Fibroblast of skin of abdomen (primary cell): ENCODE measurements around the gene KRT73. TPM values are rescaled to one million over a fixed set of nuclear protein-coding genes. Genes with fewer than 3 reads are reported as not detected.

ENCODE experiments used
- DNase-seq: peaks from one replicate; pipeline ENCODE4 v3.0.0-alpha.2; 2013
- polyA plus RNA-seq, 2 experiments: library from polyadenylated mRNA; unstranded; fragments of 120-200 nt; gene quantifications; one replicate each; pipeline ENCODE4 v1.2.1, GENCODE V29; 2013; ENCODE audit not compliant: insufficient read length in 2 of 2

Gene KRT73
- polyA plus RNA-seq (2013, experiment 1 of 2; ENCODE audit: insufficient read length) = not detected
- polyA plus RNA-seq (2013, experiment 2 of 2; ENCODE audit: insufficient read length) = not detected

DNA sequence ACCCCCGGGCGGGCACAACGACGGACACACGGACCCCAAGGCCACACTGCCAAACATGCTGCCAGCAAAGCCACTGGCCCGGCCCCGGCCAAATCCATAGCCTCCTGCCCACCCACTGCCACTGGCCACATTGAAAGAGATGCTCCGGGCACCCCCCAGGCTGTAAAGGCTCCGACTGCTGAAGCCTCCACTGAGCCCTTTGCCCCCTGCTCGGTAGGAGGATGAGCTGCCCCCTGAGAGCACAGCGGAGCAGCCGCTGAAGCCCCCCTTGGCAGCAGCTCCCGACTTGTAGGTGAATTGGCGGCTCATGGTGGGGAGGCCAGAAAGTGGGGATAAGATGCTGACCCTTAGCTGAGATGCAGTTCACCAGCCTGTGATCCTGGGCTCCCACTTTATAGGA is at the start of gene KRT73:
Gene KRT73 (minus strand): TSS at position 344 of the 400 bp plus-strand sequence. CDS start 35 bp downstream, at position 309.
- DNase-seq = no peak

DNA sequence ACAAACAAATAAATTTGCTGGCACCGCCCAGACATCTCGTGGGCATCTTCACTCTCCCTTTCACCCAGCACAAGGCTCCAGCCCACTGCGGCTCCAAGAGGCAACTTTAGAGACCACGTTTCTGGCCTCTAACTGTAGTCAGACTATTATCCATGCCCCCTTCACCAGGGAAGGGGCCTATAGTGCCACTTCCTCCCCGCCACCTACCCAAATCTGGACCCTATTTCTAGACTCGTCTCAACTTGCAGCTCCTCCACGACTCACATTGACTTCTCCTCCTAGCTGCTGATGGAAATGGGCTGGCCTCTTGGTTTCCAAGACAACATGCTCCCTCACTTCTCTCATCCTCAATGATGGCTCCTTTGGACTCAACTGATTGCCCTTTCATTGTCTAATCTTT is 49.6 kb upstream of the KRT73 start:
- DNase-seq = no peak

DNA sequence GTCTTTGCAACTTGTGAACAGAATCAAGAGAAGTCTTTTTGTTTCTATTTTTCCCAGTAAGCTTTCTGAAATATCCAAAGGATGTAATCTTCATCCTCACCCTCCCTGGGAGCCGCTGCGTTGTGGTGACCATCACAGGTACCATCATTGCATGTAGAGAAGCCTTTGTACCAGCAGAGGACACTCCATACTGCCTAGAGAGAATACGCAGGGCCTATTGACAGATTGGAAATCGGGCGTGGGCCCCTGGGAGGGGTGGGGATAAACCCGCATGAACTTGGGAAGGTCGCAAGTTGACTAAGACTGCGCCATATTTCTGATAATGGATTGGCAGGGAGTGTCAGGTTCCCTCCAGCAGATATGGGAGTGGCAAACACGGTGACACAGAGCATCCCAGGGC is 49.1 kb upstream of the KRT73 start:
- DNase-seq = no peak

DNA sequence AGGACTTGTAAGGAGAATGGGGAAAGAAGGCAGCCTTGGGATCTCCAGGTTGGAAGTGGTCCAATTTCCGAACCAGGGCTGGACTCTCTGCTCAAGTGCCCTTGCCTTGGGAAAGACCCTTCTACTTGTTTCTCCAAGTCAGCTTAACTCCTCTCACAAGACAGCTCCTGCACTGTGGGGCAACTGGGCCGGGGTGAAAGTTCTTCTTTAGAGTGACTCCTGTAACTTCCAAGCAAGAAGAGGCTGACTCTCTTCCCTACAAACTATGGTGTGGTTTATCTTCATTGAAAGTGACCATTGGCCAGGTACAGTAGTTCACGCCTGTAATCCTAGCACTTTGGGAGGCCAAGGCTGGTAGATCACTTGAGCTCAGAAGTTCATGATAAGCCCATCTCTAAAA is 48.1 kb upstream of the KRT73 start:
- DNase-seq = no peak

DNA sequence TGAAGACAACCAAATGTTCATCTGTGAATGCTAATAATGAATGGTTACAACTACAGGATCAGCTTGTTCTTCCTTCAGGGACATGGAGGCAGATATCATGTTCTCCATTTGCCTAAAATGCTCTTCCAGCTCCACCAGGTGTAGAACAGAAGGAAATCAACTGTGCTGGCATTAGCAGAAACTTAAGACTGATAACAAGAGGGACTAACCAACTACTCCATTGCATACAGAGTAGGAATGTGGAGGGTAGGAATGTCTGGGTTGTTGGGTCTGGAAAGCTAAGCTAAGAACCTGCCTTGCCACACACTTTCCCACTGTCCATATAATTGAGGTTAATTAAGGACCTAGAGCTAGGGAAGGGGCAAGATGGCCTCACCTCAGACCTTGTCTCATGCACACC is 45.1 kb upstream of the KRT73 start:
- DNase-seq = no peak

- no peak for DNase-seq
These were observed 44.5 kb upstream of the KRT73 start for GRCh38 chr12:52662918-52663229.

- DNase-seq = no peak
These were observed 43.9 kb upstream of the KRT73 start for GRCh38 chr12:52662093-52662917.

GRCh38 chr12:52661668-52662067 is 43.3 kb upstream of the KRT73 start:
- no peak for DNase-seq

DNA sequence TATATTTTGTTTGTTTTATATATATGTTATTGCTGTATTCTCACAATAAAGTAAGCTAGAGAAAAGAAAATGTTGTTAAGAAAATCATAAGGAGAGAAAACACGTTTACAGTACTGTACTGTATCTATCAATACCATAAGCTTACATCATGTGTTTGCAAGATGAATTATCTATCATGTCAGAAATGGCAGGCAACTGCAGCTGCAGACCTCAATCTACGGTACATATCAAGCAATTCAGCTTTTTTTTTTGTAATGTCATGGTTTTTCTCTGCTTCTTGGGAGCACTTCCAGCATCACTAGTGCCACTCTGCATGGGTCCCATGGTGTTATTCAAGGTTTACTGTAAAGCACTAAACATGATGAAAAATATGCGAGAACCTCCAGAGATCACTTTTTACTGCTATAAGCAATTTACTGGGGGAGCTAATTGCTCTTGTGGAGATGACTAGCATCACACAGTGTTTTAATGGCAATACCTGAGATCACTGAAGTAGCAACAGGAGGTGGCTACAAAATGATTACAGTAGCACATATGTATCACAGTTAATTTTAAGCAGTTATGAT is 42.7 kb upstream of the KRT73 start:
- DNase-seq = no peak

DNA sequence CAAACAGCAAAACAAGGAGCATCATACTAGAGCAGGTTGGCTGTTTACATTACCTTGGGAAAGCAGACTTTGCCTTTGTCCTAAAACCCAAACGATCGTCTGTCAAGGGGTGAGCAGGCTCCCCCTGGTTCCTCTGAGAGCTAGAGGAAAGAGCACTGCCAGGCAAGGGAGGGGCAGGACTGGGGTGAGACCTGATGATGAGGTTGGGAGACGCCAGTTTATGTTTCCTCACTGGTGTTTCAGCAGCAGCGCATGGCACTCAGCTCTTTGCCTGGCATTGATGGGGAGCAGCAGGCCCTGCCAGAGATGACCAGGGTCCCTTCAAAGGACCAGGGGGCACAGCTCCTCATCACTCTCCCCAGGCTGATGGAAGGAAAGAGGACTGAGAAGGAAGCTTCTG is 41.6 kb upstream of the KRT73 start:
- DNase-seq = no peak

- DNase-seq = no peak
These were observed 41.0 kb upstream of the KRT73 start for GRCh38 chr12:52659395-52659794.

- DNase-seq = no peak
These were observed 39.8 kb upstream of the KRT73 start for GRCh38 chr12:52658196-52658595.

- no peak for DNase-seq
These were observed 39.0 kb upstream of the KRT73 start for GRCh38 chr12:52657250-52657902.

- DNase-seq = no peak
These were observed 38.3 kb upstream of the KRT73 start for GRCh38 chr12:52656616-52657015.

DNA sequence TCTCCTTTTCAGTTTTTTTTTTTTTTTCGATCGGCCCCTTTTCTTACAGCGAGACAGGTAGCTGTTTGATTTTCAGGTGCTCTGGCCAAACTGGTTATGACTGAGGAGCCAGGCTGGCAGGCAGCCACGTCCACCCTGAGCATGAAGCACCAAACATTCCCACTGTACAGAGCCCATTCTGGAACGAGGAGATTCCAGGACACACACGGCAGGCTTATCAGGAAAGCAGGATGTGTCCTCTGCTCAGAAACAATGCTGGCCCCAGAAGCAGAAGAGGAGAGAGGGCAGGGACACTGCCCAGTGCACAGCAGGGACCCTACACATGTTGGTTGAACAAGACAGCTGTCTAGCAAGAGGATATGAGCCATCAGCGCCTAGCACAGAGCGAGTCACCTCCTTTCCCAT is 37.4 kb upstream of the KRT73 start:
- DNase-seq = no peak

GRCh38 chr12:52655251-52655650 is 36.9 kb upstream of the KRT73 start:
- no peak for DNase-seq

DNA sequence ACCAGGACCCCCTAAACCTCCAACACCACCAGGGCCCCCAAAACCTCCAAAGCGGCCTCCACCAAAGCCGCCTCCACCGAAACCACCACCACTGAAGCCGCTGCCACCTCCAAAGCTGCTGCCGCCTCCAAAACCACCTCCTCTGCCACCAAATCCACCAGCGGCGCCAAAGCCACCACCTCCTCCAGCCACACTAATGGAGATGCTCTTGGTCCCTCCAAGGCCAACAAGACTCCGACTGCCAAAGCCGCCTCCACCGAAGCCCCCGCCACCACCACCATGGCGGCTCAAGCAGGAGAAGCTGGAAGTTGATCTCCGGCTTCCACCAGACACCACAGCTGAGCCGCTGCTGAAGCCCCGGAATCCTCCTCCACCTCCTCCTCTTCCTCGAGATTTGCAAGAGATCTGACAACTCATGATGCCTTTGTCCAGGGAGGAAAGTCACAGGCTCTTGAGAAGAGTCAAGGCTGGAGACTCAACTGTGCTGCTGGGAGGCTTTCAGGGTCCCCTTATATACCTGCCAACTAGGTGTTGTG is 33.4 kb upstream of the KRT73 start, which contains the start of gene KRT2:
Gene KRT2 (minus strand): TSS at position 486 of the 536 bp plus-strand sequence. CDS start 69 bp downstream, at position 417.
- DNase-seq = no peak

DNA sequence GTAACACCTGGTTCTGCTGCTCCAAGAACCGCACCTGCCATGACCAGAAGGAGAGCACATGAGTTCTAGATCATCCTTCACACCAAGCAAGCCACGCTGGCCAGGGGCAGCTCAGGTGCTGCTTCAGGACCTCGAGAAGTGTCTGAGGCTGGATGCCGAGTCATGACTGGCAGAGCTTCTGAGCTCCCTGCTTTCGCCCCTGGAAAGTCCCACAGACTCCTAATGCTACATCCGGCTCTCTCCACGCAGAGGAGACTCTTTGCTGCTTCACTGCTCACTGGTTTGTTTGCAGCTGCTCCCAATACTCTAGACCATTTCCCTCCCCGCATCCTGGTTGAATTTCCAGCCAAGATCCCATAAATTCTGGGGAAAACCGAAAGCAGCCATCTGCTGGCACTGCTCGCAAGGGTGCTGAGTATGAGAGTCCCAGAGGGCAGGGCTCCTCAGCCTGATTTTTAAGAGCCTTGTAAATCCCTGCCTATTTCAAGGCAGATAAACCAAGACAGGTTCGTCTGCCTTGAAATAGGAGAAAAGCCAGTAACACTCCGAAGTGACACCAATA is 32.2 kb upstream of the KRT73 start:
- no peak for DNase-seq

GRCh38 chr12:52649066-52649465 is 30.7 kb upstream of the KRT73 start:
- DNase-seq = no peak

DNA sequence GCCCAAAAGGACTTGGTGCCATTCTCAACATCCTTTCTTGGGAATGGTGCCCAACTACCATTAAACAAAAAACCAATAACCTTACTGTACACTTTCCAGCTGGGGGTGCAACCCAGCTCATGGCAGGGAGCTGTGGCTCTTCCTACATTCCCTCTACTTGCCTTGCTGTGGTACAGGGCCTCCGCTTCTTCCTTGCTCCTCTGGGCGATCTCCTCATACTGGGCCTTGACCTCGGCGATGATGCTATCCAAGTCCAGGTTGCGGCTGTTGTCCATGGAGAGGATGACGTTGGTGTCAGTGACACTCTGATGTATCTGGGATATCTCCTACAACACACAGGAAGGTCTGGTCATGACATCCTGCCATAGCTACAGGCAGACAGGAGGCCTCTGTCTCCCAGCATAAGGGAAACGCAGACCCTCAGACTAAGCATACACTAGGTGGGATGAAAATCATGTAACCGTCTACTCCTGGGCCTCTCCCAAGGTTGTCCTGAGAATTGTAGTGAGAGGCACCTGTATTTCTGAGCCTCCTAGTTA is 29.7 kb upstream of the KRT73 start:
- DNase-seq = no peak

GRCh38 chr12:52647601-52648000 is 29.2 kb upstream of the KRT73 start:
- no peak for DNase-seq

GRCh38 chr12:52646613-52647012 is 28.3 kb upstream of the KRT73 start:
- DNase-seq = no peak

- DNase-seq = no peak
These were observed 27.6 kb upstream of the KRT73 start for GRCh38 chr12:52645982-52646381.
